Measurements from ENCODE around the gene WNT2.
"Not testable (repeated sequence)": the region's sequence is repeated elsewhere in the genome, so short reads cannot be mapped to it uniquely, and the experiment has no call there.

WNT2 gene

GRCh38 chr7:117302396-117302795, 20.5 kb downstream of the WNT2 start:
- DNase-seq: no peak

GRCh38 chr7:117300506-117300905, 22.4 kb downstream of the WNT2 start:
- not testable (repeated sequence) for DNase-seq

GRCh38 chr7:117297606-117298005, 25.3 kb downstream of the WNT2 start:
- no peak for DNase-seq

- no peak for DNase-seq
Measured at GRCh38 chr7:117296066-117296465, 26.8 kb downstream of the WNT2 start.

GRCh38 chr7:117285826-117286225, 37.0 kb downstream of the WNT2 start:
- DNase-seq: no peak

GRCh38 chr7:117284692-117285091, 38.2 kb downstream of the WNT2 start:
- no peak for DNase-seq

GRCh38 chr7:117283779-117284178, 39.1 kb downstream of the WNT2 start:
- DNase-seq: no peak

- DNase-seq: no peak
Measured at GRCh38 chr7:117283371-117283770, 39.5 kb downstream of the WNT2 start.

- no peak for DNase-seq
Measured at GRCh38 chr7:117282239-117282812, 40.5 kb downstream of the WNT2 start.

GRCh38 chr7:117281562-117281961, 41.3 kb downstream of the WNT2 start:
- DNase-seq: no peak

- no peak for DNase-seq
Measured at GRCh38 chr7:117279931-117280557, 42.8 kb downstream of the WNT2 start.

- no peak for DNase-seq
Measured at GRCh38 chr7:117279203-117279602, 43.7 kb downstream of the WNT2 start.

GRCh38 chr7:117278040-117278439, 44.8 kb downstream of the WNT2 start:
- no peak for DNase-seq

- no peak for DNase-seq
Measured at GRCh38 chr7:117277576-117277975, 45.3 kb downstream of the WNT2 start.

- DNase-seq: no peak
Measured at GRCh38 chr7:117274951-117275350, 47.9 kb downstream of the WNT2 start.

GRCh38 chr7:117273814-117274225, 49.0 kb downstream of the WNT2 start:
- DNase-seq: no peak

- no peak for DNase-seq
Measured at GRCh38 chr7:117273325-117273724, 49.5 kb downstream of the WNT2 start.

GRCh38 chr7:117272017-117272759, 50.7 kb downstream of the WNT2 start:
- no peak for DNase-seq

- no peak for DNase-seq
Measured at GRCh38 chr7:117271566-117271965, 51.3 kb downstream of the WNT2 start.

GRCh38 chr7:117270371-117270770, 52.5 kb downstream of the WNT2 start:
- no peak for DNase-seq

GRCh38 chr7:117269886-117270285, 53.0 kb downstream of the WNT2 start:
- DNase-seq: no peak

- DNase-seq: no peak
Measured at GRCh38 chr7:117269417-117269816, 53.4 kb downstream of the WNT2 start.

- no peak for DNase-seq
Measured at GRCh38 chr7:117264716-117265115, 58.1 kb downstream of the WNT2 start.

- DNase-seq: no peak
Measured at GRCh38 chr7:117262546-117262945, 60.3 kb downstream of the WNT2 start.

Measured in left hindlimb (tissue), 1 donor.